ENCODE data around the gene GSE1.

- TF ChIP-seq FOXK1 (CRISPR knock-in tag; IDR thresholded peaks at IDR 0.05; ENCODE audit: borderline replicate concordance) (no peak), PHF8 (IDR thresholded peaks at IDR 0.05; ENCODE audit: borderline replicate concordance, low read length) (no peak), BMI1 (IDR thresholded peaks at IDR 0.05; ENCODE audit: low read length) (no peak), CREBBP (IDR thresholded peaks at IDR 0.05; ENCODE audit: low read depth, low read length) (no peak), ZNF778 (CRISPR knock-in tag; IDR thresholded peaks at IDR 0.05) (no peak), ZNF197 (CRISPR knock-in tag; IDR thresholded peaks at IDR 0.05; ENCODE audit: low read depth) (no peak), MAFG (tag; conservative IDR thresholded peaks at IDR 0.05) (no peak), ZBTB40 (IDR thresholded peaks at IDR 0.05) (no peak), ZBTB40 (CRISPR knock-in tag; IDR thresholded peaks at IDR 0.05) (no peak), EP300 (IDR thresholded peaks at IDR 0.05; ENCODE audit: low read length) (no peak), REST (IDR thresholded peaks at IDR 0.05; ENCODE audit: borderline replicate concordance) (no peak), REST (CRISPR knock-in tag; IDR thresholded peaks at IDR 0.05; ENCODE audit: low read depth) (no peak), DPF2 (IDR thresholded peaks at IDR 0.05) (no peak), CTCF (IDR thresholded peaks at IDR 0.05 in 2 of 3, conservative IDR thresholded peaks at IDR 0.05 in 1 of 3; ENCODE audit: insufficient read depth in 2 of 3, low read depth in 1 of 3, low read length in 3 of 3) (no peak), L3MBTL2 (IDR thresholded peaks at IDR 0.05) (no peak), ZNF146 (CRISPR knock-in tag; IDR thresholded peaks at IDR 0.05; ENCODE audit: unreplicated experiment) (no peak)
Observed at GRCh38 chr16:85651629-85652430, 38.7 kb downstream of the GSE1 start.
